ENCODE data around the gene ANKS1A.

- TF ChIP-seq CTCF (conservative IDR thresholded peaks at IDR 0.05) (no peak), EZH2 (IDR thresholded peaks at IDR 0.05; ENCODE audit: low read depth) (no peak)
Observed at GRCh38 chr6:34951731-34952130, 62.7 kb downstream of the ANKS1A start.

Measured in PC-9 (cell line).